GM19468 (cell line): ENCODE measurements around the gene MEX3B.
"Not testable (repeated sequence)": the region's sequence is repeated elsewhere in the genome, so short reads cannot be mapped to it uniquely, and the experiment has no call there.

Source experiments
- ATAC-seq: cut with Tn5 transposase; IDR thresholded peaks from one replicate; pipeline ENCODE4 v1.9.1; 2021; ENCODE audit warnings: mild to moderate bottlenecking, moderate library complexity, moderate number of reproducible peaks; ENCODE audit not compliant: unreplicated experiment; ENCODE audit errors: extremely low read depth

The MEX3B gene

DNA sequence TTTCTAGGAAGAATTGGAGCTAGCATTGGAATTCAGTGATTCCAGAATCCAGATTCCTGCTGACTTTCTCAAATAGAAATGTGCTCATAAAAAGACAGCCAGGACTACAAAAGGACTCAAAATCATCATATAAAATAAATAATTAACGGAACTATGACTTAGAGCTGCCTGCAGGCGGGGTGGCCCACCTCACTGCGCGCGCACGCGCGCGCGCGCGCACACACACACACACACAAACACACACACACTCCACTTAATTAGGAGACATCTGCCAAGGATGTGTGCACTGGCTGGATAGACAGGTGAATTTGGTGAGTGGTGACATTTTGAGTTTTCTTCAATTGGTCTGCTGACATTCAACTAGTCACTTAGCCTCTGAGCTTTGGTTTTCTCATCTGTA lies 6.9 kb upstream of the MEX3B start:
- no peak for ATAC-seq

DNA sequence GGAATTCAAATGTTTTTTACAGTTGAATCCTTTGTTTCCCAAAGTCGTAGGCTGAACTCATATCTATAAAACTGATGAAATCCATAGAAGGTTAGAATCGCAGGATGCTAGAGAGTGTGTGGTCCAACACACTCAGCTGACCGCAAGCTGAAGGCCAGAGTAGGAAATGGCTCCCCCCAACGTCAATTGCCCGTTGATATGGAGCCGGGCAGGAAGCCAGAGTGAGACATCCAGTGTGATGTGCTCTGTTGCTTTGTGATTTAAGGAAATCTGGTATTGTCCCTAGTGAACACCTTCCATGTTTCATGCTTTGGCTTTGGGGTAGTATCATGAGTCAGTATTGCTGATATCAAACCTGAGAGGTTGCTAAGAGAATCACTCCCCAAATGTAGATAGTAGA lies 5.8 kb upstream of the MEX3B start:
- no peak for ATAC-seq

DNA sequence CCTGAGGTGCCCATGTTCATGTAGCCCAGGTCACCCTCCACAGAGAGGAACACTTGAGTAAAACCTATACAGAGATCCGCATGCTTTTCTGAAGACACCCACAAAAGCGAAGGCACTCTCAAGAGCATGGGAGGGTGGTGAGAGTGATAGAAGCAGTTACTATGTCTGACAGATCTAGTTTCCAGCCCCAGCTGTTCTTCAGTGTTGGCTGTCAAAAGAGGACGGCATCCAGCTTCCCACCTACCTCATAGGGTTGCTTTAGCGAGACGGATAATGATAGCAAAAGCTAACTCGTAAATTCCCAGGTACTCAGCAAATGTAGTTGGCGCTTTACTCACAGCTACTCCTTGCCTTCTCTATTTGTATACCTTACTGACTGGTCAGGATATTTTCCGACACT lies 3.0 kb upstream of the MEX3B start:
- ATAC-seq = no peak

DNA sequence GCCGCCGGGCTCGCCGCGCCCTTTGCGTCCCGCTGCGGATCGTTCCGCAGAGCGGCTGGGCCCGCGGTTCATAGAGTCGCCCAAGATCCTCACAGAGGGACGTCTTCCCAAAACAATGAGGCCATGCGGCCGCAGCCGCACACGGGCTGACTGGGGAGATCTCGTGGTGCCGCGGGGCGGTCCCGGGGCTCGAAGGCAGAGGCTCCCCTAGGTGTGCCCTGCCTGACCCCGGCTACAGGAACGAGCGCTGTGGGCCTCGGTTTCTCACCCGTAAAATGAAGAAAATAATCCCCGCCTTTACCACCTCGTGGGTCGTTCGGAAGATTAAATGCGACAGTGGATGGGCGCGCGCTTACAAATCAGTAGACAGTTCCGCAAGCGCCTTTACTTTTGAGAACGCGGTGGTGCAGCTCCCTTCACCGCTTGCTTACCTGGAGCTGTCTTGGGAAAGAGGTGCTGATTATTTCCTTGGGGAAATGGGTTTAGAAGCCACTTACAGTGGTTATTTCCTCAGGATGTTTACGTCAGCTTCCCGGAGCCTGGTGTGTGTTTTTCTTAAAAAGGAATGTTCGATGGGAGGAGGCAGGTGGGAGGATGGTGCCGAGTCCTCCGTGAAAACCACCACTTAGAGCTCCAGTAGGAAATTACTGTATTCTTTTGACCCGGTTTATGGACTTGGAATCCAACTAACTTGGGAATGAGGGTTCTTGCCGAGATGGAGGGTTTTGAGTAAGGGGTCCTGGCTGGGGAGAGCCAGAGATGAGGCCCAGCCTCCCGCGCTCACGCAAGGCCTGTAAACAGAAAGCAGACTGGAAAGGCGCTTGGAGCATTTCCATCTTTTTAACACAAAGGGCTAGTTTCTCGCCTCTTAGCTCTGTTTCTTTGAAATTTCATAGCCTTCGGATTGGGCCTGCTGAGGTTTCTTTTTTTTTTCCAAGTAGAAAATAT lies 1.9 kb upstream of the MEX3B start:
- ATAC-seq = no peak

DNA sequence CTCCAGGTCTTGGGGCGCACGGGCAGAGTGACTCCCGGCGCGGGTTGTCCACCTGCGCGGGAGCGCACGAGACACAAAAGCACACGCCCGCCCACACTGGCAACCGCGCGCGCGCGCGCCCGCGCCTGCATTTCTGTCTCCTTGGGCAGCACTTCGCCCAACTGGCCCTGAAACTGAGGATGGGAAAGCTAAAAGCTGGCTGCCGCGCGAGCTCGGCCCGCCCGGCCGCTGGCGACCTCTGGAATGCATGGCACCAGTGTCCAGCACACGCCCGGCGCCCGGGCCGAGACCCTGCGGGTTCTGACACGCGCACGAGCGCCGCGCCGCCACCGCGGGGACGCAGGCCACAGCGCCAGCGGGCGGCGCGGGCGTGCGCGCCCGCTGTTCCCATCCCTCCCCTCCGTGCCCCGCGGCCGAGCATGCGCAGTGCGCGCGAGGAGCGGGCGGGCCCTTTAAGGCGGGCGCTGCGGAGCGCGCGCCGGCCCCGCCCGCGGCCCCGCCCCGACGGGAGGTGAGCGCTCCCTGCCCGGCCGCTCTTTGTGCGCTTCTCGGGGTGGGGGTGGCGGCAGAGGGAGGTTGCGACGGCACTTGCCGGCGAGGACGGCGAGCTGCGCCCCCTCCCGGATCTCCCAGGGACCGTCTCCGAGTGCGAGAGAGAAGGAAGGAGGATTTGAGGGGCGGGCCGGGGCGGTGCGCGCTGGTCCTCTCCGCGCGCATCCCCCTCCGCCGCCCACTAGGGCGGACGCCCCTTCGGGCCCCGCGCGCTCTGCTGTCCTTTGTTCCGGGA lies 1.0 kb upstream of the MEX3B start:
- ATAC-seq = peak; percentile 69

DNA sequence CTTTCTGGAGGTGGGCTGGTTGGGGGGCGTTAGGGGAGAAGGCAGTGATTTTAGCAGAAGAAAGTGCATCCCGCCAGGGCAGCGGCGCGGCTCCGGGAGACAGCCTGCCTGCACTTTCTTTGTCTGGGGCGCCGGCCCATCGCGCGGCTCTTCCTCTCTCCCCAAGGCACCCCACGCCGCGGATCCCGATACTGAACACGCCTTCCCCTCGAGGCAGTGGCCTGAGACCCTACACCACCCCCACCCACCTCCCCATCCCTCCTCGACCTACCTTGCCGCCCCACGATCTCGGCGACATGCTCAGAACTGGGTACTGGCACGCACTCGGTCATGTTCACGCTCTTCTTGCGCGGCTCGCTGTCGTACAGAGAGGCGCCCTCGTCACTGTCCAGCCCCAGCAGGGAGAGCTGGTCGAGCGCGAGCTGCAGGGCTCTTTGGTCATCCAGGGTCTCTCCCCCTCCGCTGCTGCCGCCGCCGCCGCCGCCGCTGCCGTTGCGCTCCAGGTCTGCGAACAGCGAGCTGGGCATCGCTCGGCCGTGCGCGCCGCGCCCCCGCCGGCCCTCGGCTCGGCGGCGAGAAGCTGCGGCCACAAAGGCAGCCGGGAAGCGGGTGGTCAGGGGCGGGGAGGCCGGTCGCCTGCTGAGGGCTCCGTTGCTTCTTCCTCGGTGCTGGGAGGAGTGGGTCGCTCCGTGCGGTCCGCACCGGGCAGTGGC lies 483 bp downstream of the MEX3B start:
- ATAC-seq = no peak

DNA sequence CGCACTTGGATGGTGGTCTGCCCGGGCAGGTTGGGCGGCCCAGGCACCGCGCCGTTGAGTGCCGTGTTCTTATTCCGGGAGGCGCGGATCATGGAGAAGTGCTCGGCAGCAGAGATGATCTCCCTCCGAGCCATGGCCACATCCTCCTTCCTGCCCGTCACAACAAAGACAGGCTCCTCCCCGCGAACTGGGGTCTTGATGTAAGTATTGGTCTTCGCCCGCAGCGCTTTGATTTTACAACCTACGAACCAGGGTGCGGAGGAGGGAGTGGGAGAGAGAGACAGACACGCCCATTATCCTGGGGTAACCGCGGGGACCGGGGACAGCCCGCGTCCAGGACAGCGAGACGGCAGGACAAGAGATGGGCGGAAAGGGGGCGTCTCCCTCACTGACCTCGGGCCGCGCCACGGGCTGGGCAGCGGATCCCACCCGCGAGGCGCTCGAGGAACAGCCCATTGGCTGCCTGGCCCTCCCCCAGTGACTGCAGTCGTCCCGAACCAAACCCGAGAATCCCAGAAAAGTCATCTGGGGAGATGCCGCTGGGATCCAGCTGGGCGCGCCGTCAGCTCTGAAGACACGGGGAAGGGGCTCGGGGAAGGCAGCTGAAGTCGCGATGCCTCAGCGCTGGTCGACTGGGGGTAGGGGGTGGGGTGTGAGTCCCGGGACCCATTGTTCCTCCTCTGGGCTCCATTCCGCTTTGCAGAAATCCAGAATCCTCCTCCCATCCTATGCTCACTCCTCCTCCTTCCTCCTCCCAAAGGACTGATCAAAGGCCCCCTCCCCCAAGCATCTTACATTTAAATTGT lies 1.2 kb downstream of the MEX3B start:
- no peak for ATAC-seq

DNA sequence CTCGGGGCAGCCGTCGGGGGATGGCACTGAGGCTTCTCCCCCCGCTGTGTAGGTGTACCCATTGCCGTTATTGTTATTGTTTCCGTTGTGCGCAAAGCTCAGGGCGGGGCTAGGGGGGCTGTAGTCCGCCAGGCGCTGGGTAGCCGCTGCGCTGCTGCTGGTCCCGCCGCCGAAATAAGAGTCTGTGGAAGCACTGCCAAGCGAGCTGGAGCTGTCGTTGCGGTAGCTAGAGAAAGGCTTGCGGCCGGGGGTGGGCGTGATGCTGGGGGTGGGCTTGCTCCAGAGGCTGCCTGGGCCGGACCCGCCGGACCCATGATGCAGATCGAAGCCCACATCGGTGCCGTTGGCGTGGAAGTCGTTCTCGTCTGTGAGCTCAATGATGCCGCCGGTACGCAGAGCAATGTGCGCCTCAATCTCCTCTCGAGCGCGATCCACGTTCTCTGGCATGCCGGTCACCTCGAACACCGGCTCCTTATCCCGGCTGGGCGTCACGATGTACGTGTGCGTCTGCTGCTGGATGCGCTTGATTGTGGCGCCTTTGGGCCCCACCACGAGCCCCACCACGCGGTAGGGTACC lies 1.9 kb downstream of the MEX3B start:
- ATAC-seq = no peak

DNA sequence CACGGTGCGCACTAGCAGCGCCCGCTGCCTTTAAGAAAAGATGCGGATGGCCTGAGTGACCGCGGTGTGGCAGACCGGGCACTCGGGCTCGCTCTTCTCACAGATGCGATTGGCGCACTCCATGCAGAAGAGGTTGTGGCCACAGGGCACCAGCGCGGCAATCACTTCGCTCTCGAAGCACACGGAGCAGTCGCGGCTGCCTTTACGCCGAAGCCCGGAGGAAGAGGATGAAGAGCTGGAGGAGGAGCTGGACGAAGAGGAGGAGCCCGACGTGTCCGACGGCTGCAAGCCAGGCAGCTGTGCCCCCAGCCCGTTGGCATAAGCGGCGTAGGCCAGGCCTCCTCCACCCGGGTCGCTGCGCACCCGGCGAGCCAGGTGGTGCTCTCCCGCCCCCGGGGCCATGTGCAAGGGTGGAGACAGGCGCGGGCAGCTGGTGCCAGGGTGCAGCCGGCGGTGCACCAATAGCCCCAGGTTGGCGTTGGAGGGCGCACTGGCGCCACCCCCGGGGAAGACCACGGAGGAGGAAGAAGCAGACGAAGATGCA lies 2.6 kb downstream of the MEX3B start:
- no peak for ATAC-seq

DNA sequence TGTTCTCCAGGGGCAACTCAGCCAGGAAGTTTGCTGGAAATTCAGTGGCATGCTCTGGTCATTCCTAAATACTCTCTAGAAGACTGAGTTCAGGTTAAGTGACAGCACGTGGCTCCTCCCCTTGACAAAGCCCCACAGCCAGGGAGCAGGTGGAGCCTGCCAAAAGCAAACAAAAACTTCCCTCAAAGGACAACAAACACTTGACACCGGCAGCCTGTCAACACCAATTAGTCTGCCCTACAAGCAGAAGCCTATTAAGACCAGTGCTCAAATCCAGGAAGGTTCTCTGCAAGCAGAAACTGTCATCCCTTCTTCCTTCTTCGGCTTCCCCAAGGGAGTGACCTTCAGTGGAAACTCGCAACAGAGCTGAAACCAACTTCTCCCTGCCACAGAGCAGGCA lies 5.0 kb downstream of the MEX3B start:
- no peak for ATAC-seq

DNA sequence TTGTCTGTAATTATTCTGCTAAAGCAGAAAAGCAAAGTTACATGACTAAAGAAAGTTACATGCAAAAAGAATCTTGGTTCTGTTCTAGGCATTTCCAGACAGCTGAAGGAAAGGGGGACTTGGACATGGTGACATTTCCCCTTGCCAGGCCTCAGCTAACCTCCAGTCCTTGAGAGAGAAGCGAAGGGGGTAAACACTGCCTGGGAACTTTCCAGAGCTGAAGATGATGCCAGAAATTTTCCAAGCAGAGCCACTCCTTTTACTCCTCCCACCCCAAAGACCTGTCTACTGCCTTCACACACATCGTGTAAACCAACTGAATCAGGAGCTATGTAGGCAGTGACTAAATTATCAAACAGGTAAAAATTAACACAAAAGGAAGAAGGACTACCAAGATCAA lies 5.4 kb downstream of the MEX3B start:
- ATAC-seq = no peak

DNA sequence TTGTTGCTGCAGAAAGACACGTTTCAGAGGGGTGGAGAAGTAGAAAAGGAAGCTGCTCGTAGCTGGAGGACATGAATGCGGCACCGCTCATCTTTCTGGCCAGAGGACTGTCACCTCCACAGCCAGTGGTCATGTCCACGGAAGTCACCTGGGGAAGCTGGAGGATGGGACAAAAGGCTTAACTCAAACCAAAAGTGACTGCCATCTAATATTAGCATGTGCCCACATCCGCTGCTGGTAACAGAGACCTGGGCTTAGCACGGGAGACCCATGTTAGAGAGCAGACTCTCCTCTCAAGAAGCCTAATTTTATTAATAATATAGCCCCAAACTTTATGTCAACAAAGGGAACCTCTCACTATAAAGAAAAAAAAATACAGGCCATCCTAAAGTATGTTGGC lies 5.9 kb downstream of the MEX3B start:
- ATAC-seq = no peak

DNA sequence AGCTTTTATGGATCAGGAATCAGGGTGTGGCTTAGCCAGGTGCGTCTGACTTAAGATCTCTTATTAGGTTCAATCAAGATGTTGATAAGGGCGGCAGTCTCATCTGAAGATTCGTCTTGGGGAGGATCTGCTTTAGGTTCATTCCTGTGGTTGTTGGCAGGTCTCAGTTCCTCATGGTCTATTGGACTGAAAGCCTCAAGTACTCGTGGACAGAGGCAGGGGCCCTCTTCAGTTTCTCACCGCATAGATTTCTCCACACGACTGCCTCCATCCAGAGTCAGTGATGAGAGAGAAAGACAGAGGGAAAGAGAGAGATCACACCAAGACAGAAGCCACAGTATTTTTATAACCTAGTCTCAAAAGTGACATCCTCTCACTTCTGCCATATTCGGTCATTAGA lies 9.4 kb downstream of the MEX3B start:
- no peak for ATAC-seq

DNA sequence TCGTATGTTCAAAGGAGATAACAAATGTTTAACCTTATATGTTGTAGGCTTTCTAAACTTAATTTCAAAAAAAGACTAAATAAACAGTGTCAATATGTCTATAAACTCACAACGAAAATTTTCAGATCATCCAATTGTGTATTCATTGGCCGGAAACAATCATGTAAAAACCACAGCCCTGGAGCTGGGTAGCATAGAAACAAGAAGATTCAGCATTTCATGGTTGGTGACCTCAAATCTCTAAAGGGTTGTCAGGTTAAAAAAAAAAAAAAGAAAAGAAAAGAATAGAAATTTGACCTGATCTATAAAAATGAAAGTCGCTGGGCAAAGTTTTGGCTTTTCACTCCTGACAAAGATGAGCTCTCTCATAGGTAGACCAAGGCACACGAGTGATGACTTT lies 13.9 kb downstream of the MEX3B start:
- no peak for ATAC-seq

DNA sequence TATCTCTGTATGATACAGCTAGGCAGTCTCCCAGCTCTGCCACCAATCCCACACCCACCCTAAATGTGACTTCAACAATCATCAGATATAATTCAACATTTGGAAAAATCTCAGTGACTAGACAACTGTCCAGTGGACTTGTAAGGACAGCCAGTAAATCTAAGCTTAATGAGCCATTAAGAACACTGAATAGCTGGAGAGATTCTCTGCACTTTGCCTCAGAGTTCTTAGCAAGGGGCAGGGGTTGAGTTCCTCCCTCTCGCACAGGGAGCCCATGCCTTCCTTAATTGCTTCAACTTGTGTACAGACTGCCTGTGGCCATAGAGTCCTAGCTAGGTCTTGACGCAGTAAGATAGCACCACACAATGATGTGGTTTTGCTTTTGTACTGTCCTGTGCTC lies 15.6 kb downstream of the MEX3B start:
- ATAC-seq = no peak

DNA sequence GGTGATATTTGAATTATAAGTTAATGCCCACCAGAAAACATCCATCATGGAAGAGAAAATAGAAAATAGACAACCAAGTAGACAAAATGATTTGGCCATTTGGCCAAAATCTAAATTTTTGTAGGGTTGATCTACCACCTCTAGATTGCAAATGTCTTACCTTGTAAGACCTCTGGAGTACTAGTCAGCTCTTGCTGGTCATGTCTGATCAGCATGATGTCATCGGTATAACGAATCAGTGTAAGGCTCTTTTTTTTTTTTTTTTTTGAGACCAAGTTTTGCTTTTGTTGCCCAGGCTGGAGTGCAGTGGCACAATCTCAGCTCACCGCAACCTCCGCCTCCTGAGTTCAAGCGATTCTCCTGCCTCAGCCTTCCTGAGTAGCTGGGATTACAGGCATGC lies 17.7 kb downstream of the MEX3B start:
- ATAC-seq = not testable (repeated sequence)

DNA sequence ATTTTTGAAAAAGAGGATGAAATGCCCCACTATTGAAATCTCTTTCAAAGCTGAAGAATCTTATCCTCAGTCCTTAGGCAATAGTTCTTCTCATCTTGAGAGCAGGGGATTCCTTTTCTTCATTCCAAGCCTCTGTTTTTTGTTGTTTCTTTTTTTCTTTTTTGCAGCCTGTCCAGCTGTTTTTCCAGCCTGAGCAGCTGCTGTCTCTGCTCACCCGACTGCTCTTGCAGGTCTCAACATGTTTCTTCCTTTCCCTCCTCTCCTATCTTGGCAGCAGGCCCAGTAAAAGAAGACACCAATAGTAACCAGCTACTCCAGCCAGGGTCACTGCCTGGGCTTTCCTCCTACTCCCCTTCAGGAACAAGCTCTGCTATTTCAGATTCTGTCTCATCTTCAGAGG lies 23.8 kb downstream of the MEX3B start:
- no peak for ATAC-seq

DNA sequence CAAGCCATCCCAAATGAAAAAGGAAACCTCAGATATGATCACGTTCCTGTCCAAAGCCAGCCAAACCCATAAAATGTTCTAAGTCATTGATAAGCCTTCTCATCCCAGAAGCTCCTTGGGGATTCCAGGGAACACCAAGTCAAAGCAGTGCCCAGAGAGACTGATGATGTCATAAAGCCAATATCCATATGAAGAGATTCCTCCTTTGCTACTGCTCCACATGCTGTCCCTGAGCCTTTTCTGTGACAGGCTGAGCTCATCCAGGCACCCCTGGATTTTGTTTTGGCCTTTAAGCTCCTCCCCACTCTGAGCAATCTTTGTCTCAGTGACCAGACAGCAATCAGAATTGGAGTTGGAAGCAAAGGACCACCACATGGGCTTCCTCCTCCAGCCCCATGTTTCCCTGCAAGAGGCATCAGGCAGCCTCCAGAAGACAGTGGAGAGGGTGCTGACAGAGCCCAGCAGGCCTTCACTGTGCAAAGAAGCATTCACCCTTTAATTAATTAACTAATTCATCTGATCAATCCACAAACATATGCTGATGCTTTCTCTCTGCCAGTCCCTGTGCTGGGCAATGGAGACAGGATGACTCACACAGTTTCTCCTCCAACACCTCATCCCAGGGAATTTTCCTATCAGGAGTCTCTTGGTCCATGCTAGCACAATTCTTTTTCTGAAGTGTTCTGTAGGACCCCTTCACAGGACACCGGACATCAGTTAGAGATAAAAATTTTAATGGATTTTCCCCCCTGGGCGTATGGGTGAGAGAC lies 25.0 kb downstream of the MEX3B start:
- ATAC-seq = no peak

DNA sequence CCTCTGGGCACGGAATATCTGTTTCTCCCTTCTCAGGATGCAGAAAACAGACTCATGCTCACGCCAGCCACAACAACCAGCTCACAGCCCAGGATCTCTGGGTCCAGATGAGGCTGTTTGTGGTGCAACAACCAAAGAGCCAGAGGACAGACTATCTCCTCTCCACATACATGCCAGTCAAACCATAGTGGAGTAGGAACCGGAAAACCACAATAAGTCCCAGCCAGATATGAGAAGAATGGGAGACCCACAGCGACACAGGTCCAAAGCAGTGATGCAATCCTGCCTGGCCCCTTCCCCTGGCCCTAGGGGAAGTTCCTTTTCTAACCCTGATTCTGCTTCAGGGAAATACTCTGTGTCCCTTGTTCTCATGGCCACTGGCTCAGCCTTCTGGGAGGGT lies 27.6 kb downstream of the MEX3B start:
- ATAC-seq = no peak
